Stimulated activated CD4-positive, alpha-beta T cell treated with anti-CD3 and anti-CD28 coated beads, Interleukin-12 subunit alpha, Interleukin-12 subunit beta, amount 100 ng/mL, for 4 hours (primary cell): ENCODE results near the gene PTTG1IP.
"Not testable (repeated sequence)": the region's sequence is repeated elsewhere in the genome, so short reads cannot be mapped to it uniquely, and the experiment has no call there.

Experiments used
- DNase-seq: peaks from one replicate; pipeline ENCODE4 v3.0.0-alpha.2; 2020

Gene PTTG1IP

GRCh38 chr21:44873356-44874239, at the start of gene PTTG1IP:
Gene PTTG1IP, minus strand, starts transcription at chr21:44873690. Its CDS starts 74 bp downstream, at chr21:44873616.
- peak; percentile 99 for DNase-seq

- no peak for DNase-seq
Measured at GRCh38 chr21:44921928-44922327, 48.4 kb upstream of the PTTG1IP start.

- peak; percentile 61 for DNase-seq
Measured at GRCh38 chr21:44920694-44921604, 47.5 kb upstream of the PTTG1IP start, which contains the start of gene ITGB2. Gene ITGB2, minus strand, starts transcription at chr21:44920899. Its CDS starts 10,117 bp downstream, at chr21:44910782.

- DNase-seq: no peak
Measured at GRCh38 chr21:44919913-44920693, 46.6 kb upstream of the PTTG1IP start.

- DNase-seq: no peak
Measured at GRCh38 chr21:44919111-44919912, 45.8 kb upstream of the PTTG1IP start.

GRCh38 chr21:44918581-44919033, 45.1 kb upstream of the PTTG1IP start:
- no peak for DNase-seq

GRCh38 chr21:44918107-44918470, 44.6 kb upstream of the PTTG1IP start:
- no peak for DNase-seq

- no peak for DNase-seq
Measured at GRCh38 chr21:44917446-44918106, 44.1 kb upstream of the PTTG1IP start.

- no peak for DNase-seq
Measured at GRCh38 chr21:44916965-44917364, 43.5 kb upstream of the PTTG1IP start.

GRCh38 chr21:44914176-44914874, 40.8 kb upstream of the PTTG1IP start:
- peak; percentile 41 for DNase-seq

GRCh38 chr21:44913425-44914175, 40.1 kb upstream of the PTTG1IP start:
- DNase-seq: no peak

GRCh38 chr21:44912506-44913412, 39.3 kb upstream of the PTTG1IP start:
- DNase-seq: not testable (repeated sequence)

GRCh38 chr21:44912158-44912473, 38.6 kb upstream of the PTTG1IP start:
- DNase-seq: no peak

GRCh38 chr21:44911384-44912157, 38.1 kb upstream of the PTTG1IP start:
- DNase-seq: peak; percentile 46

GRCh38 chr21:44911068-44911383, 37.5 kb upstream of the PTTG1IP start:
- DNase-seq: no peak

- DNase-seq: no peak
Measured at GRCh38 chr21:44910229-44911067, 37.0 kb upstream of the PTTG1IP start.

GRCh38 chr21:44909719-44910118, 36.2 kb upstream of the PTTG1IP start:
- no peak for DNase-seq
